Stimulated activated CD8-positive, alpha-beta memory T cell treated with anti-CD3 and anti-CD28 coated beads, Interleukin-4, amount 100 ng/mL, for 1 hour (primary cell): ENCODE results near the gene IRX2.

Source experiments
- DNase-seq, 2 donors: peaks; one replicate each; pipeline ENCODE4 v3.0.0-alpha.2; 2020; ENCODE audit warnings: low read depth in 2 of 2, low spot score in 1 of 2

The IRX2 gene

GRCh38 chr5:2741956-2742355, 9.5 kb downstream of the IRX2 start:
- no peak for DNase-seq

DNA sequence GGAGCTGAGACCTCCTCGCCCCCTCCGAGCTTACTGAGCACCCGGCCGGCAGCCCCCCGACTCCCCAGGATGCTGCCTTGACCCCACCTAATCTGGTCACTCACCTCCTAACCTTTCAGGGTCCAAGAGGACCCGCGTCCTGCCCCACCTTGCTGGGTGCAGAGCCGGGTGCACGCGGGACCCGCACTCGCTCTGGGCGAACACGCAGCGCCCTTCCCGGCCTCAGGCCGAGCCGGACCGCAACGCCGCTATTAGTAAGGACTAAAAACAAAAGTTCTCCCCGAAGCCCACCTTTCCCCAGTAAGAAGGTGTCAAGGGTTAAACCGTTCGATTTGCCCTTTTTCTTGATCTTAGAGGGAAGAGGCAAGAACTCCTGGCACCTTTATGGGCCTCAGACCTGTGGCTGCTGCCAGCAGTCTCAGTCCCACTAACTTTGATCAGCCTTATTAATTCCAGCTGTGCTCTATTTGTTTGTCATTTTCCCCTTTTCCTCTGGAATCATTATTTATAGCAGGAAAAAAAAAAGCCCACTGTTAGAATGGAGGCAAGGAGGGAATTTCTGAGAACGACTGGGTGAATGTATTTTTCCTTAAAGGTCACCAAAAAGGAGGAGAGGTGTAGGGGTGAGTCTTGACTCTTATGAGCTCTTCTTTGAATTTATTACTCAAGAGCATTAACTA, 10.5 kb downstream of the IRX2 start:
- DNase-seq, result no peak

- DNase-seq, result no peak
Measured at GRCh38 chr5:2740051-2740875, 11.2 kb downstream of the IRX2 start.

DNA sequence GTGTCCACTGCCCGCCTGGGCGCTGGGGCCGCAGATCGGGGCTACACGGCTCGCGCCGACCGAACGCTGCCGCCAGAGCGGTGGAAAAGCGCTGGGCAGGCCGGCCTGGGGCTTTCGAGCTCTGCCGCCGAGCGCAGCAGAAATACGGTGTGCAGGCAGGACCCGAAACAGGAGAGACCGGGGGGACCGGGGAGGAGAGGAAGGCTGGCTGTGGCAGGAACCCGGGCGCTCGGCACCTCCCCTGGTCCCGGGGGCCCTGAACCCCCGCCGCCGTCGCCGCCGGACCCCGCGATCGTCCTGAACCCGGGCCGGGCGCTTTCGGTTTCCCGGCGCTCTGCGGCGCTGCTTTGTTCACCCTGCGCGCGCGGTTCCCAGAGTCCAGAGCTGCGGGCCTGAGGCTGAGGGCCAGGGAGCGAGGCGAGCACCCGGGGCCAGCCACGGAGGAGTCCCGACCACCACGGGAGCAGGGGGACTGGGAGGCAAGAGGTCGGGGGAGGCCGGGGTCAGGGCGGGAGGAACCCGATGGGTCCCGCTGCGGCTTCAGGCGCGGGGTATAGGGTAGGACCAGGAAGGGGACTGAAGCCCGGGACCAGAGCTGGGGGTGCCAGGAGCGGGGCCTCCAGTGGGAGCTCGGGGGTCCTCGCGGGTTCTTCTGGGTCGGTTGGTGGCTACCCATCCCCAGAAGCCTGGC, 12.0 kb downstream of the IRX2 start:
- DNase-seq, result no peak

DNA sequence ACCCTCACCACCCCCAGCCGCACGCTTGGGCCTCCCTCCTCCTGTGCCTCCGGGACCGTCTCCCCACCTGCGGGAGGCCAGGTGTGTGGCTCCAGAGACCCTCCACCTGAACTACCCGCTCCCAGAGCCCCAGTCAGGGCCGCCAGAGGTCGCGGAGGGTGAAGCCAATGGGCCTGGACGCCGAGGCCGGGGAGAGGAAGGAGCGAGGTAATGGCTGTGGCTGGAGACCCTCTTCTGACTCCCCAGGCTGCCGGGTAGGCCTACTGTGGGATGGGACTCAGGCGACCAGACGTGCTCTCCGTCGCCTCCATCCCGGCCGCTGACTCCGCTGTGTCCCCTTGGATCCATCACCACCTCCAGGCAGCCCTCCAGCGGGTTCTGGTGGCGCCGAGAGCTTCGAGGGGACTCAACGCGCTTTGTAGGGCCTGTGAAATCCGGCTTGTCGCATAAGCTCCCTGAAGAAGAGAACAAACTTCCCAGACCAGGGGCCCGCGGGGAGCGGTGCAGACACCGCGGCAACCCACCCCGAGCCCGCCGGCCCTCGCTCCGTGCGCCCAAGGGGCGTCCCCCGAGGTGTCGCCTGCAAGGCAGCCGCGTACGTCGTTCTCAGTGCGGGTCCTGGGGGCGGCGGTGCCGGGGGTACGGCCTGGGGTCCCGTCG, 12.6 kb downstream of the IRX2 start:
- DNase-seq, result no peak

DNA sequence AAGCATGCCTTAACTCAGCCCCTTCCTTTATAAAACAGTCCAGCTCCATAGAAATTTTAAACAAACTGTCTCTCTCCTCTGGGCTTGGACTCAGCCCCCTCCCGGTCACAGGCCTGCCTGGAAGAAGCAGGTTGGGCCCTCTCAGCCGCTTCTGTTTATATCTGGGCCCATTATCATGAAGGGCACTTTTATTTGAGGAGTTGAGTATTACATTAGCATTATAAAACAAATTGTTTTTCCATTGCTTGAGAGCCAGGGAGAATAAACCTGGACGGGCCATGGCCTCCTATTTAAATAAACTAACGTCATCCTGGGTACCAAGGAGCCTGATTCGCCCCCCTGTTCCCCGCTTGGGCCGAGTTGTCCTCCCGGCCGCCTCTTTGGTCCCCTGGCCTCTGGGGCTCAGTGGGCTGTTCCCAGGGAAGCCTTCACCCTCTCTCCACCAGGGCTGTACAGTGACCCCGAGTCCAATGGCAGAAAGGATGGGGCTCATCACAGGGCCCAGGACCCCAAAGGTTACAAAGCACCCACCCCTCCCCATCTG, 13.2 kb downstream of the IRX2 start:
- DNase-seq, result no peak

DNA sequence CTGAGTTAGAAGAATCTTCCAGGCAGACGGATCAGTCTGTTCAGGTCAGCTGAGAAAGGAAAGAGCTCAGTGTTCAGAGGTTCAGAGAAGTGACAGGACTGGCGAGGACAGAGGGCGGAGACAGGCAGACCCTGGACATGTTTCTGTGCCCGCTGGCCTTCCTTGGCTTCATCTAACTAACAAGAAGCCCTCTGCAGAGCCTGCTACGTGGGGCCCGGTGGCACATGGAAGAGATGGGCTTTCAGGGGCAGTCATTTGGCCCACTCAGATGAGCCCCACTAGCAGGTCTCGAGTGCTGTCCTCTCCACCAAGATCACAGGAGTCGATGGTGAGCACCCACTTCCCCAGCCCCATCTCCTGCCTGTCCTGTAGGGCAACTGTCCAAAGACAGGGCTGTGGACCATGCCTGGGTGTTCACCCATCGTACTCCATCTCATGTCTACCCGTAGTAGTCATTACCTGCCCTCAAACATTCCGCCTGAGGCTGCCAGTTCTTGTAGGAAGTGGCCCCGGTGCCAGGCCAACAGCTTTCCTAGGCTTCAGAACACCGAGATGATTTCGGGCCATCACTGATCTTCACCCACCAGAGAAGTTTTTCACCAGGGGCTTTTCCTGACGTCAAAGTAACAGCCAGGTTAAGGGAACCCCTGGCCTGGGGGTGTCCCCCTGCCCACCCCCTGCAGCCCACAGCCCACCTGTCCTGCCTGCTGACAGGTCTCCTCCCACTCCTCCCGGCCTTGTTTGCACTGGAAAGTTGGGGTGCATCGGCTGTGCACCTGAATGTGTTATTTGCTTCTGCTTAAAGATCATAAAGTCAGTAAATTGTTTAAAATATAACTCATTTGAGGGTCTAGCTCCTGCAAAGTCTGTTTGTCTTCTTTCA, 14.0 kb downstream of the IRX2 start:
- DNase-seq, result no peak

DNA sequence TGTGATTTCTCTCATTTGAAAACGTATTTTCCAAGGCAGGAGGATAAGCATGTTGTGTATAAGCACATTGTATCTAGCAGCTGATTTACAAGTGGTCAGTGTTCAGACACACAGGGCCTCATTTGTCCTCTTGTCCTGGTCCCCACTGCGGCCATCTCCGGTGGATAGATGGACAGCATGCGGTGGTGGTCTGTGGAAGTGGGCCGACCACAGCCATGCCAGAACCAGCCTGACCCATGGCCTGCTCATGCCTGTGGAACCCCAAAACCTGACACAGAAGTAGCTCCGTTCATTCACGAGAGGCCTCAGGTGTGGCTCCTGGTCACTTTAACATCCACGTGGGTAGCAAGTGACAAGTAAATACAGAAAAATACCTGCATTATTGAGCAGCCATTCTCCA, 14.6 kb downstream of the IRX2 start:
- no peak for DNase-seq

DNA sequence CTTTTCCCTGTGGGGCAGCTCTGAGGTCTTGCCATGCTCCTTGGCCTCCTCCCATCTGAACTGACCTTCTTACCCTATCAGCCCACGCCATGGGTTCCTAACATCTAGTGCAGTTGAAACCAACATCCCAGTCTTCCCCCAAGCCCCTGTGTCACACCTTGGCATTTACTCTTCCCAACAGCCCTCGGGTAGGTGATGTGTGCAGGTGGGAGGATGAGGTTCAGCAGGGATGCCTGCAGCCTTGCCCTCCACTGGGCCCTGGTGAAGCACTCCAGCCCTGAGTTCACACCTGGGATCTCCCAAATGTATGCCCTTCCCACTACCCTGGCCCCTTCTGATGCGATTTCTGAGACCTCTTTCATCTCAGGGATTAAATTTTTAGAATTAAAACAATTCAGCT, 15.5 kb downstream of the IRX2 start:
- DNase-seq, result no peak

DNA sequence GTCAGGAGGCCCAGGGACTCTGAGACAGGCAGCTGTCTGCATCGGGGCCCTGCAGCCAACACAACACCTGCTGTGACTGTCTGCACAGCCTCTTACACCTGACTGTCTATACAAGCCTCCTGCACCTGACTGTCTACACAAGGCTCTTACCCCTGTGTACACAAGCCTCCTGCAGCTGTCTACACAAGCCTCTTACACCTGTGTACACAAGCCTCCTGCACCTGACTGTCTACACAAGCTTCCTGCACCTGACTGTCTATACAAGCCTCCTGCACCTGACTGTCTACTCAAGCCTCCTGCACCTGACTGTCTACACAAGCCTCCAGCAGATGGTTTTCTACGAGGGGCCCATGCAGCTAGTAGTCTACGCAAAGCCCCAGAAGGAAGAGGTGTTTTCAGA, 18.6 kb downstream of the IRX2 start:
- no peak for DNase-seq

GRCh38 chr5:2732004-2732403, 19.5 kb downstream of the IRX2 start:
- no peak for DNase-seq

DNA sequence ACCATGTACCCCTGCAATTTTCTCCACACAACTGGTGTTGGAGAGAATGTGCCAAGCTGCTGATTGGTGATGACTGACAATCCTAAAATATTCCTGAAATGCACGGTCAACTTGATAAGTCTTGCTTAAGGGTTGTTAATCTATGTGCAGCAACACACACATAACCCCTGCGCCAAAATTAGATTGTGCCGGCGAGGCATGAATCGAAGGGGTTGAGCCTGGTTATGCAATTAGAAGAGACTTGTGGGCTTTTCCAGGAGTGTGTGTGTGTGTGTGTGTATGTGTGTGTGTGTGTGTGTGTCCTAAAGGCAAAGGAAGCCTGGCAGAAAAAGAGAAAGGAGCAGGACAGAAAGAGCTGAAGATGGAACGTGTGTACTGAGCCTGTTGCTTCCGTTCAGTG, 22.3 kb downstream of the IRX2 start:
- no peak for DNase-seq

DNA sequence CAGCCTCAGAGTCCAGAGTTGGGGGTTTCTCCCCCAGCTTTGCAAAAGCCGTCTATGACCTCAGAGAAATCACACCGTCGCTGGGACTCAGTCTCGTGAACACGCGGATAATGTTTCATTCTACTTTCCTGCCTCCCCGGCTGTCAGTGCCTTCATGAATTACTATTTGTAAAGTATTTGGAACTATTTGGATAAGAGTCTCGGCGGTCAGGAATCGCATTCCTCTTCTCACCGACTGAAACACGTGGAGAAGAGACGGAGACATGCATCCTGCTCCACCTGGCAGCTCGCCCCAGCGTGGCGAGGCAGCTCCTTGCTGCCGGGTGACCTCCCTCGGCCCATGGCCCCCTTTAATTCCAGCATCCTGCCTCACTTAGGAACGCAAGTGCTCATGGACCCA, 23.9 kb downstream of the IRX2 start:
- no peak for DNase-seq

DNA sequence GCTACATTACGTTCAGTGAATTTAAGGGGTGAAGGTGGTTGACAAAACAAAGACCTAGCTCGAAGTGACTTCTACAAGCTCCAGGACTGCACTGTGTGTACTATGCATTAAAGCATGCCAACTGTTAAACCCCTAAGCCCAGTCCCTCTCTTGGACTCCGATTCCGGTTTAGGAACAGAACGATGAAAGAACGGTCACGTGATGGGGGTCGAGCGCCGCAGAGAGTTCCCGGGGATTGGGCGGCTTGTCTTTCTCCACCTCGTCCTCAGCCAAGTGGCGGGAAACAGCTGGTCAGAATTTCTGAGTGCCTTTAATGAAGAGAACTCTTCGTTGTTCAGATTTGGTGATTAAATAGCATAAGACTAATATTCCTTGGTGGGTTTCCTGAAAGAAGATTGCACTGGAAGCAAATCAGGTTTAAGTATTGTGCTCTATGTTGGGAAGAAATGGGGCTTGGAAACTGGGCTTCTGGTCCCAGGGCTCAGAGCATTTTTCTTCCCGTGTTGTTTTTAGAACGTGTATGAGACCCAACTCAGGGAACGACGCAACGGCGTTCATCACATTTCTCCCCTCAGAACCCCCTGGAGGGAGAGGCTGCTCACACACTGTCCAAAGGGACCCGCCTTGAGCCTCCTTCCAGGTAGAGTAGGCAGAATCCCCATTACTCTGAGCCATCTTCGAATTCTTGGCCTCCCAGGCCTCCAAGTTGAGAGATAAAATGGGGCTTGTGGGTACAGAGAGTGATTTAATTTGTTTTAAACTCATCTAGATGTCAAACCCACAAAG, 25.3 kb downstream of the IRX2 start:
- DNase-seq, result no peak

DNA sequence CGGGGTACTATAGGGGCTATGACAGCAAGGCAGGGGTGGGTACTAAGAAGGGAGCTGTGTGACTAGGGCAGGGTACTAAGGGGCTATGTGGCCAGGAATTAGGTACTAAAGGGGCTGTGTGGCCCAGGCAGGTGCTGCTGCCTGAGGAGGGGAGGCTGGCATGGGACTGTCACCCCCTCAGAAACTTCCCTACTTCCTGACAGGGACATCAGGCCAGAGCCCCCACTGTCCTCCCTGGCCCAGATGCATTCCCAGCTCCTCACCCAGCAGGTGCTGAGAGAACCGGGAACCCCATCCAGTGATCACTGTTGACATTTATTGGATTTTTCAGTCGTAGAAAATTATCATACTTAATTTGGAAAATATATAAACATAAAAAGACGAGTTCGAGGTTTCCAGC, 26.6 kb downstream of the IRX2 start:
- DNase-seq, result no peak

DNA sequence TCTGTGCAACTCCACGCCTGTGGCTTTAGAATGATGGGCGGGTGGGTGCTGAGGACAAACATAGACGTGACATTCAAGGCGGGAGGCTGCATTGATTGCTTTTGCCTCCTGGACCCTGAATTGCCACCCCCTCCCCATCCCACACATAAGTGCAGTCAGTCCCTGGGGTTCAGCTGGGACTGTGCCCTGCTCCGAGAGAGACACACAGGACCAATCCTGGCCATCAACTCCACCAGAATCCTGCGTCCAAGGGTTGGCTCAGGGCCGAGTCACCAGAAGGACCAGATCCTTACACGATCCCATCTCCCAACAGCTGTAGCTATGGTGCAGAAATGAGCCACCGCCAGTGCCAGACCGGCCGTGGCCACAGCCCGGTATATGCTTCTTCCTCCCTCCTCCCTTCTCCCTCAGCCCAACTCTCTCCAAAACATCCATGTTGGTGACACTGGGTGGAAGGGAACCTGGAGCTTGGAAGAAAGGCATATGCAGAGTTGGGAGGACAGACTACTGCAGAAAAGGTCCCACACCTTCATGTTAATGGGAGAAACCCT, 27.4 kb downstream of the IRX2 start:
- no peak for DNase-seq

DNA sequence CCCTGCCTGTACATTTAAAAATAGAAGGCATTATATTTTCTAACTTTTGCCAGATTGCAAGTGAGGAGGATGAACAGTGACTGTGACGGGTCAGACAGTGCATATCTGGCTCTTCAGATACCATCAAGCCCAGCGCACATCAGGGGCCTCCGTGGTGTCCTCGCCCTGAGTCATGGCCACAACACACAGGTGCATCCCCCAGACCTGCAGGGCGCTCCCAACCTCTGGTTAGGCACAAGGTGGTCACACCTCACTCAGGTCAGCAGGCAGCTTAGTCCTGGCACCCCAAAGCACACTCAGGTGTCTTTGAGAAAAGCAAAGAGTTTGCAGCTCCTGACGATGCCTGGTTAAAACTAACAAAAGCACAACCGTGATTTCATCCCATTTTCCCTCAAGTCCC, 28.6 kb downstream of the IRX2 start:
- DNase-seq, result no peak

DNA sequence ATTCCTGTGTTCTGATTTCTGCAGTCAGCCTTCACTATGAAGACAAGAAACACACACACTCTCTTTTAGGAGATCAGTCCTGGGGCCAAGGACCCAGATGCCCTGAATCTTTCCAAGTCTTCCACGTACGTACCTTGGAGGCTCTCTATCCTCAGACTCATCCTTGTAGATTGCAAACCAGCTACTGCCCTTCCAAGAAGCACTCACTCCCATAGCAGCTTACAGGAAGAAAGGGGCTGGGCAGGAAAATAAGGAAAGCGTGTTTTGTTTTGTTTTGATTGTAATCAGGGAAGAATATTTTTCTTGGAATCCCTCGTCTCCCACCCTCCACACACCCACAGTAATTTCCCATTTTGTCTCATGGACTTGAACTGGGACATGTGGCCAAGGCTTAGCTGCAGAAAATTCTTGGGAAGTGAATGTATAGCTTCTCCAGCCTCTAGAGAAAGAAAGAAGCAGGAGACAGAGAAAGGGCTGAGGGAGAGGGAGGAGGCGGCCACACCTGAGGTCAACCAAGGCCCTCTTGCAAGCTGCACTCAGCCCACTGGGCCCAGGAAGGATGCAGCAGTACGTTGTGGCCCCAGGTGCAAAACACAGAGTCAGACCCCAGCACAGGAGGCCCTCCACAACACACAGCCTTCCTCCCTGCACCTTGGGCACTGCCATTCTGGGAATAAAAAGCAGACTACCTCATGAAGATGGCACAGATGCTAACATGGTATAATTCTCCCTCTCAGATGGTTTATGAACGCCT, 29.9 kb downstream of the IRX2 start:
- DNase-seq, result no peak

GRCh38 chr5:2719332-2719731, 32.1 kb downstream of the IRX2 start:
- DNase-seq, result no peak
